ENCODE results near the gene CDK5R1. TPM values are rescaled to one million over a fixed set of nuclear protein-coding genes. Genes with fewer than 3 reads are reported as not detected.

The CDK5R1 gene
- total and polyA plus RNA-seq, 2 donors (not counting 1 experiment from before 2014, with no cell fraction given): 0.33 to 0.56 TPM

DNA sequence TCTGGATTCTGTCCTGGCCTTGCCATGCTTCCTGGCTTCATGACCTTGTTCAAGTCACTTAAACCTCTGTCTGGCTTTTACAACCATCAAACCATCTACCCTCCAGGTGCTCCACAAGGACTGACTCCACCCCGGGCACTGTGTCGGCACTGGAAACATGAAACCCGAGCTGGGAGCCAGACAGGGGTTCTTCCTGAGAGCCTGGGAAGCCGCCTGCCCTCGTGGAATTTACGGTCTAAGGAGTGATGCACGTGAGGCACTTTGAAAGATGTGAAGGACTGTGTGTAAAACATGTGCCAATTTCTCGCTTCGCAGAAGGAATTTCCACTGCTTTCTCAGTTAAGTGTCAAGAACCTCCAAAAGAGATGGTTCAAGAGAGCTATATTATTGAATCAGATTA, 11.6 kb downstream of the CDK5R1 start:
- no peaks in the 10 kb centered on the region for H4K20me1 ChIP-seq (ENCODE audit: control insufficient read depth, extremely low read depth, insufficient read depth, low read length)
- H3K27me3 ChIP-seq (ENCODE audit: control insufficient read depth, insufficient read depth, low read length): no peaks in the 10 kb centered on the region
- H3K4me1 ChIP-seq (ENCODE audit: control insufficient read depth, extremely low read depth, insufficient read depth, low read length): peaks cover 4% of the 10 kb centered on the region
- no peak for TF ChIP-seq EZH2 (IDR thresholded peaks at IDR 0.05; ENCODE audit: low read length, missing control alignments)
- TF ChIP-seq, protein P1, sequence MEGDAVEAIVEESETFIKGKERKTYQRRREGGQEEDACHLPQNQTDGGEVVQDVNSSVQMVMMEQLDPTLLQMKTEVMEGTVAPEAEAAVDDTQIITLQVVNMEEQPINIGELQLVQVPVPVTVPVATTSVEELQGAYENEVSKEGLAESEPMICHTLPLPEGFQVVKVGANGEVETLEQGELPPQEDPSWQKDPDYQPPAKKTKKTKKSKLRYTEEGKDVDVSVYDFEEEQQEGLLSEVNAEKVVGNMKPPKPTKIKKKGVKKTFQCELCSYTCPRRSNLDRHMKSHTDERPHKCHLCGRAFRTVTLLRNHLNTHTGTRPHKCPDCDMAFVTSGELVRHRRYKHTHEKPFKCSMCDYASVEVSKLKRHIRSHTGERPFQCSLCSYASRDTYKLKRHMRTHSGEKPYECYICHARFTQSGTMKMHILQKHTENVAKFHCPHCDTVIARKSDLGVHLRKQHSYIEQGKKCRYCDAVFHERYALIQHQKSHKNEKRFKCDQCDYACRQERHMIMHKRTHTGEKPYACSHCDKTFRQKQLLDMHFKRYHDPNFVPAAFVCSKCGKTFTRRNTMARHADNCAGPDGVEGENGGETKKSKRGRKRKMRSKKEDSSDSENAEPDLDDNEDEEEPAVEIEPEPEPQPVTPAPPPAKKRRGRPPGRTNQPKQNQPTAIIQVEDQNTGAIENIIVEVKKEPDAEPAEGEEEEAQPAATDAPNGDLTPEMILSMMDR (conservative IDR thresholded peaks at IDR 0.05 in 1 of 2, IDR thresholded peaks at IDR 0.05 in 1 of 2; ENCODE audit: low read depth in 1 of 2, low read length in 2 of 2): no peak
- H3K36me3 ChIP-seq (ENCODE audit: control insufficient read depth, insufficient read depth, low read length): no peaks in the 10 kb centered on the region
- no peaks in the 10 kb centered on the region for H3K79me2 ChIP-seq (ENCODE audit: control insufficient read depth, insufficient read depth, low read length)
- H3K9ac ChIP-seq (ENCODE audit: insufficient read depth, low read length): no peak overlapping the region
- no peak overlapping the region for H3K4me3 ChIP-seq (replicated peaks in 1 of 4; ENCODE audit: control extremely low read depth in 1 of 4, insufficient read depth in 1 of 4, low read depth in 3 of 4, low read length in 4 of 4)
- no peaks in the 10 kb centered on the region for H3K9me3 ChIP-seq (ENCODE audit: control insufficient read depth, insufficient read depth, low read depth, low read length)
- H2AFZ ChIP-seq (ENCODE audit: low read length): no peak overlapping the region
- no peak overlapping the region for H3K4me2 ChIP-seq (ENCODE audit: extremely low read depth, insufficient read depth, low read length)
- no peak overlapping the region for H3K27ac ChIP-seq (ENCODE audit: insufficient read depth, low read length)
- no peak for DNase-seq (ENCODE audit: low read depth in 2 of 2)

DNA sequence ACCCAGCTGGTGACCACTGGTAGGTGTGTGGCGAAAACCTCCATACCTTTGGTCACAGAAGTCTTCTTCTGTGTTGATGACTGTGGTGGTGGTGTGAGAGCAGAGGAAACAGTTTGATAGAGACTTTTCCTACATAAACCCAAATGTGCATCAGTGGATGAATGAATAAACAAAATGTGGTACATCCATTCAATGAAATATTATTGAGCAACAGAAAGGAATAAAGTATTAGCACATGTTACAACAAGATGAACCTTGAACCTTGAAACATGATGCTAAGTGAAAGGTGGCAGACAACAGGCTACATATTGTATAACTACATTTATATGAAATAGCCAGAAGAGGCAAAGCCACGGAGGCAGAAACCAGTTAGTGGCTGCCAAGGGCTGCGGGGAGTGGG, 15.2 kb downstream of the CDK5R1 start:
- Histone ChIP-seq H3K27me3 (ENCODE audit: control insufficient read depth, insufficient read depth, low read length) (no peaks in the 10 kb centered on the region), H3K4me3 (replicated peaks in 1 of 4; ENCODE audit: control extremely low read depth in 1 of 4, insufficient read depth in 1 of 4, low read depth in 3 of 4, low read length in 4 of 4) (no peak overlapping the region), H3K4me1 (ENCODE audit: control insufficient read depth, extremely low read depth, insufficient read depth, low read length) (peaks cover 6% of the 10 kb centered on the region), H3K79me2 (ENCODE audit: control insufficient read depth, insufficient read depth, low read length) (no peaks in the 10 kb centered on the region), H2AFZ (ENCODE audit: low read length) (no peak overlapping the region), H3K9ac (ENCODE audit: insufficient read depth, low read length) (no peak overlapping the region), H4K20me1 (ENCODE audit: control insufficient read depth, extremely low read depth, insufficient read depth, low read length) (no peaks in the 10 kb centered on the region), H3K4me2 (ENCODE audit: extremely low read depth, insufficient read depth, low read length) (no peak overlapping the region), H3K36me3 (ENCODE audit: control insufficient read depth, insufficient read depth, low read length) (no peaks in the 10 kb centered on the region), H3K9me3 (ENCODE audit: control insufficient read depth, insufficient read depth, low read depth, low read length) (no peaks in the 10 kb centered on the region), H3K27ac (ENCODE audit: insufficient read depth, low read length) (no peak overlapping the region)
- TF ChIP-seq, protein P1 (conservative IDR thresholded peaks at IDR 0.05 in 1 of 2, IDR thresholded peaks at IDR 0.05 in 1 of 2; ENCODE audit: low read depth in 1 of 2, low read length in 2 of 2): no peak
- no peak for TF ChIP-seq EZH2 (IDR thresholded peaks at IDR 0.05; ENCODE audit: low read length, missing control alignments)
- DNase-seq (ENCODE audit: low read depth in 2 of 2): no peak

DNA sequence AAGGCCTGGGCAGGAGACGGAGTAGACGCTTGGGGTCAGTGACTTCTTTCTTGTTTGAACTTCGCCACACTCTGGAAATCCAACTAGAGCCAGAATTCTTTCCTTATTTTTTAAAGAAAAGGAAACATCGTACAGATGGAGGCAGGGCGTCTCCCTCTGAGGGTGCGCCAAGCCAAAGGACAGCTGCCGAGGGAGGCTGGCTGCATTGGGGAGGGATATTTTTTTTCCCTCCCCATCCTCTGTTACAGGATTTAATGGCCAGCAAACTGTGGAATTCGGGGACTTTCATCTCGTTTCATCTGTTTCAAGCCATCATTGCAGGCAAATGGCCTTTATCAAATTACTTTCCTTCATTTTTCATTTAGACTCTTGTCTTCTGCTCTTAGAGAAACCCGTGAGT, 15.9 kb downstream of the CDK5R1 start:
- Histone ChIP-seq H3K79me2 (ENCODE audit: control insufficient read depth, insufficient read depth, low read length) (no peaks in the 10 kb centered on the region), H4K20me1 (ENCODE audit: control insufficient read depth, extremely low read depth, insufficient read depth, low read length) (no peaks in the 10 kb centered on the region), H2AFZ (ENCODE audit: low read length) (no peak overlapping the region), H3K4me3 (replicated peaks in 1 of 4; ENCODE audit: control extremely low read depth in 1 of 4, insufficient read depth in 1 of 4, low read depth in 3 of 4, low read length in 4 of 4) (no peak overlapping the region), H3K27ac (ENCODE audit: insufficient read depth, low read length) (no peak overlapping the region), H3K27me3 (ENCODE audit: control insufficient read depth, insufficient read depth, low read length) (no peaks in the 10 kb centered on the region), H3K9ac (ENCODE audit: insufficient read depth, low read length) (no peak overlapping the region), H3K4me1 (ENCODE audit: control insufficient read depth, extremely low read depth, insufficient read depth, low read length) (peaks cover 6% of the 10 kb centered on the region), H3K36me3 (ENCODE audit: control insufficient read depth, insufficient read depth, low read length) (no peaks in the 10 kb centered on the region), H3K9me3 (ENCODE audit: control insufficient read depth, insufficient read depth, low read depth, low read length) (no peaks in the 10 kb centered on the region), H3K4me2 (ENCODE audit: extremely low read depth, insufficient read depth, low read length) (no peak overlapping the region)
- TF ChIP-seq EZH2 (IDR thresholded peaks at IDR 0.05; ENCODE audit: low read length, missing control alignments): no peak
- TF ChIP-seq, protein P1 (conservative IDR thresholded peaks at IDR 0.05 in 1 of 2, IDR thresholded peaks at IDR 0.05 in 1 of 2; ENCODE audit: low read depth in 1 of 2, low read length in 2 of 2): no peak
- peak in 1 of 2 donors; percentile 12 for DNase-seq (ENCODE audit: low read depth in 2 of 2)

All from fibroblast of lung (primary cell).